CD4-positive, alpha-beta T cell treated with Interleukin-15 for 4 hours (primary cell): ENCODE data around the gene GCA.

Experiments
- DNase-seq: peaks from one replicate; pipeline ENCODE4 v3.0.0-alpha.2; 2020; ENCODE audit warnings: low spot score

Gene GCA

GRCh38 chr2:162328424-162329157, 15.3 kb upstream of the GCA start:
- no peak for DNase-seq

DNA sequence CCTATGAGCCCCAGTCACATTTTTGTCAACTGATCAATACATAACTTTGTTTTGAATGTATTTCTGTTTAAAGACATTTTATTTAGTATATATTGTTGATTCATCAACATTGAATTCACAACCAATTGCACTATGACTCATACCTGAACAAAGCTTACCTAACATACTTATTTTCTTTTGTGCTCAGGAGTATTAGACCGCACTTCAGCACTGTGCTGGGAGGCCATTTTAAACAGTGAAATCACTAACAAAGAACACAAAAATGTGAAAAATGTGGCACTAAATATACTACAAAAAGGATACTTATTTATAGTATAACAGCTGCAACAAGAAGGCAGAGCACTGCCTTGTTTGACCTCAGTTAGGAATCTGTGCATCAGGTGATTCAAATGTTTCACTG, 13.1 kb upstream of the GCA start:
- DNase-seq: no peak

GRCh38 chr2:162333968-162334367, 10.0 kb upstream of the GCA start:
- DNase-seq: peak; percentile 32

DNA sequence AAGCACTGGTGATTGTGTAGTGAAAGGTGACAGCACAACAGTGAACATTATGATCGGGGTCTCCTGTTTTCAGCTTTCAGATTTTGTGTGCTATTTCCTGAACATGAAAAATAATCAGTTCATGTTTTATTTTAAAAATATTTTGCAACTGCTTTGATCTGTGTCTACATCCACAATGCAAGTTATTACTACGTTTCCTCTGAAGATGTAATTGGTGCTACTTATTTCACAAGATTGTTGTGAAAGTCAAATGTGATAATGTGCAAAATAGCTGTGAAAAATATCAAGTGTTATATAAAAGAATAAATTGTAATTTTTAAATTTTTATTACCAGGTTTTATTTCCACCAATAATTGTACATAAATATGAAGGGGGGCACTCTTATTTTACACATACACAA, 6.1 kb upstream of the GCA start:
- no peak for DNase-seq

DNA sequence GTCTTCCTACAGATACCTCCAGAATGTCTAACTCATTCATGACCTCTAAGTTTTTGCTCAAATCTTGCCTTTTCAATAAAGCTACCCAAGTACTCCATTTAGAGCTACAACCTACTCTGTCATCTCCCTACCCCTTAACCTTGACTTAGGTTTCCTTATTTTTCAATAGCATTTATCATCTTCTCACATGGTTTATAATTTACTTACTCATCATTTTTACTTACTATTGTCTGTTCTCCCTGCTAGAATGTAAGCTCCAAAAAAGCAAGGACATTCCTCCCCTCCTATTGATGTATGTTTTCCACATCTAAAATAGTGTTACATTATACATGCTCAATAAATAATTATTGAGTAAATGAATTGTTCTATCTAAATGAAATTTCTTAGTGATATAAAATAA, 3.1 kb upstream of the GCA start:
- DNase-seq: no peak

GRCh38 chr2:162342321-162342720, 1.6 kb upstream of the GCA start:
- DNase-seq: no peak

DNA sequence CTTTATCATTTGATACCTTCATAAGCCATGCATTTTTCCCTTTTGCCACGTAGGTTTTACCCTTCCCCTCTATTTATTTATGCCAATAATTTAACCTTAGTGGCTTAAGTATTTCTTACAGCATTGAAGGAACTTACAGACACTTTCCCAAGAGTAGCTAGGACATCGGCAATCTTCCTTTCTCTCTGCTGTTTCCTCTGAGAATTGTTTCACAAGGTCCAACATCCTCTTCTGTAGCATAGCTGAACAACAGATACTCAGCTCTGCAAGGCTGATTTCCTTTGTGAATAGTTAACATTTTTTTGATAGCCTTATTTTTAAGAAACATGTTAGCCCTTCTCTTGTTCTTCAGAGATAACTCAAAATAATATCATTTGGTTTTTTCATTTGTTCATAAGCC, 1.1 kb upstream of the GCA start:
- DNase-seq: no peak

- DNase-seq: no peak
Measured at GRCh38 chr2:162343492-162343823, 474 bp upstream of the GCA start.

GRCh38 chr2:162344617-162344950, 652 bp downstream of the GCA start:
- DNase-seq: no peak

DNA sequence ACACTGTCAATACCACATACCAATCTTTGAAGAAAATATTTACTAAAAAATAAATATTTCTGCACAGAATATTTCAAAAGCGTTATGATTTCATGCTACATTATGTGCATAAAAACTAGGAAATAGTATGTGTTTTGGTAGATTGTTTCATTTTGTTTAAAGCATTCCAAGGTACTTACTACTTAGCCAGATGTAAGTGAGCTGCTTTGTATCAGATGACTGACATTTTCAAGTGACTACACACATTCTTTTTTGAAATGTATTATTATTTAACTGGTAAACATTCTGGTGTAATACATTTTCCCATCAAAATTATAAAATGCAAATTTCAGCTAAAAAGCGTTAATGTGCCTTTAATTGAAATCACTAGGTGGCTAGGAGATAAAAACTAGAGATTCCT, 21.5 kb downstream of the GCA start:
- no peak for DNase-seq

GRCh38 chr2:162368494-162368893, 24.6 kb downstream of the GCA start:
- DNase-seq: no peak

DNA sequence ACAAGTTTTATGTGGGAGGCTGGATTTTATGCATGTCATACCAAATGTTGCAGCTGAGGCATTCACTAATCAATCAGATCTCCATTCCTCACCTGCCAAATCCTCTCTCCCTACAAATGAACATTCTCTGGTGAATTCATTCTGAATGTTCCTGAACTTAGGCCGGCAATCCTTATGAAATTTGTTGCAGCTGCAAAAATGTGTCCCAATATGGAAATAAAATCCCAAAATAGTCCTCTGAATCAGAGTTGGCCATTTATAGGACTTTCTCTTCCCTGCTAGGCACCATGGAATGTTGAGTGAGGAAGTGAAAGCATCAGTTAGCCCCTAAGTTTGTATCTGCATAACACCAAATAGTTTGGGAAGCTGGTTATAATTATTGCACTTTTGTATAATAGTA, 25.6 kb downstream of the GCA start:
- DNase-seq: no peak

- DNase-seq: no peak
Measured at GRCh38 chr2:162370931-162371330, 27.0 kb downstream of the GCA start.

- DNase-seq: no peak
Measured at GRCh38 chr2:162372818-162373217, 28.9 kb downstream of the GCA start.

DNA sequence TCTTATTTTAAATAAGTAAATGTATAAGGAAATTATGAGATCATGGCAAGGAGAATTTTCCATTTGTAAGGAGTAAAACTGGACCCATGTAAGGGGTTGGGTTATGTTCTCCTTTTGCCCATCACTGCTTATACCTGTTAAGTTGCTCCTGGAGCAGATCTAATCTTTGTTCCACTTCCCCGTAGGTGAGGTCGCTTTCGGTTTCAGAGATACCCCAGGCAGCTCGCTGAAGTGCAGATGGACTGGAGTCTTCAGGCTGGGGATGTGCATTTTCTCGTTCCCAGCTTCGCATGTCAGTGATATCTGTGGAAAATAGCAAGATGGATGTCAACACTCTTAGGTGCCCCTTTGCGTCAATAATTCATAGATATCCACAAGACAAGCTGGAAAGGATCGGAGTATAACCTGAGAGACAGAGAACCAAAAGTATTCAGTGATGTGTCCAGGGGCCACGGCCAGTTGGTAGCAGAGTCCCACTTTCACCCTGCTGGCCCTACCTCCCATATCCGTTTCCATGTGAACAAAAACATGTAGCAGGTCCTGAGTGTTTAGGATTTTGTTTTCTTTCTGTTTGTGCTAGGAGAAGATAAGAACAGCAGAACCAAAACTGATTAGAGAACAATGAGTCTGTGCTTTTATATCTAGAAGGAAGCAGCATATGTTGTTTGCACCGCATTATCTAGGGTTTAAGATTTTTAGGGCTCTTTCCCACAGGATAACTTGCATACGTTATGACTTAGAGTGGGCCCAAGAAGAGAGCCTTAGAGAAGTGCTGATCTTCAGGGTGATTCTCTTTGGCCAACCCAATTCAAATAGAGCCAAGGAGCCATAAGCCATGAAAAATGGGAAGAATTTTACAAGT, 36.0 kb downstream of the GCA start:
- DNase-seq: no peak

- DNase-seq: no peak
Measured at GRCh38 chr2:162381851-162382250, 37.9 kb downstream of the GCA start.

DNA sequence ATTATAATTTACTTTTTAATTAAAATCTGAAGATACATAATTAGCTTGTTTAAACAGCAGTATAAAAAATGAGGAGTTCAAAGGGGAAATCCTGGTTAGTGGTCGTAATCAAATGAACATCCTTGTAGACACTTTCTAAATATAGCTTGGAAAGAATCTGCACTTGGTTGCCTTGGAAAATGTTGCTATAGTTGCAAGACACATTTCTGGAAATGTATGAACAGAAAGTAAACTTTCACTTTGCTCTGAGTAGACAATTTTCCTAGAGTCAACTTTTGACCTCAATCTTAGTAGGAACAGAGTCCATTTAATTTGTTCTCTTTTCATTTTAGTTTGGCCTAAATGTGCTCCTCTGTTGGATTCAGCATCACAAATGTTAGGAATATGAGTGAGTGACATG, 38.3 kb downstream of the GCA start:
- no peak for DNase-seq

- no peak for DNase-seq
Measured at GRCh38 chr2:162385536-162385935, 41.6 kb downstream of the GCA start.

DNA sequence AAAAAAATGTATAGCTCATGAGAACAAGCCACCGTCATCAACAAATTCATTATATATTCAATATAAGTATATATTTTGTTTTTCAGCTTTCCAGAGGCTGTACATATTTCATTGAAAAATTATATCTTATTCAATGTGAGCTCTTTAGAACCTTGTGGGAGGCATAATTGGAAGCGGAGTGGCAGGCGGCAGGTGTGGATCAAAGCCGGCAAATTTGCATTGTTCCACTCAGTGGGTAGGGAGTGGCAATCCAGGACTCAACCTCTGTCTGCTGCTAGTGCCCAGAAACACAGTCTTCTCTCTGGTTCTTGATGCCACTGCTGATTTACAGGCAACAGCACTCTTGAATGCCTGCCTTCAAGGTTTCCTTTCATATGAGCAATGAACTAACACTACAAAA, 46.9 kb downstream of the GCA start:
- DNase-seq: no peak

- no peak for DNase-seq
Measured at GRCh38 chr2:162400336-162400735, 56.4 kb downstream of the GCA start.

GRCh38 chr2:162401871-162402270, 57.9 kb downstream of the GCA start:
- no peak for DNase-seq

- DNase-seq: no peak
Measured at GRCh38 chr2:162403884-162404283, 60.0 kb downstream of the GCA start.
